ENCODE measurements around the gene MRPL40.

The MRPL40 gene

GRCh38 chr22:19432133-19432851 is at the start of gene MRPL40:
Gene MRPL40, plus strand, starts transcription at chr22:19432545. Its CDS starts 10 bp downstream, at chr22:19432555.
- TF ChIP-seq CTCF (IDR thresholded peaks at IDR 0.05) = no peak
- peak; percentile 92 for DNase-seq
- peak within 1 kb of the TSS; percentile 98 for H3K27ac Mint-ChIP-seq
- H3K27me3 Mint-ChIP-seq (ENCODE audit: low read depth, poor library complexity) = no peaks in the 10 kb centered on the region
- no peaks in the 10 kb centered on the region for H3K9me3 Mint-ChIP-seq
- peaks cover 44% of the 10 kb centered on the region for H3K4me1 Mint-ChIP-seq
- H3K4me3 Mint-ChIP-seq = peak within 1 kb of the TSS; percentile 93
- peaks cover 26% of the 10 kb centered on the region for H3K36me3 Mint-ChIP-seq (ENCODE audit: low read depth)

- Mint-ChIP-seq H3K36me3 (ENCODE audit: low read depth) (peaks cover 45% of the 10 kb centered on the region), H3K4me1 (no peaks in the 10 kb centered on the region), H3K27ac (no peak overlapping the region), H3K27me3 (ENCODE audit: low read depth, poor library complexity) (no peaks in the 10 kb centered on the region), H3K4me3 (no peak overlapping the region), H3K9me3 (no peaks in the 10 kb centered on the region)
- TF ChIP-seq CTCF (IDR thresholded peaks at IDR 0.05) = no peak
- DNase-seq = no peak
Measured at GRCh38 chr22:19383292-19383691, 49.1 kb upstream of the MRPL40 start.

GRCh38 chr22:19385221-19385906 is 47.0 kb upstream of the MRPL40 start:
- Mint-ChIP-seq H3K27me3 (ENCODE audit: low read depth, poor library complexity) (no peaks in the 10 kb centered on the region), H3K36me3 (ENCODE audit: low read depth) (peaks cover 58% of the 10 kb centered on the region), H3K4me1 (no peaks in the 10 kb centered on the region)

GRCh38 chr22:19386248-19386647 is 46.1 kb upstream of the MRPL40 start:
- no peak for DNase-seq
- H3K27me3 Mint-ChIP-seq (ENCODE audit: low read depth, poor library complexity) = no peaks in the 10 kb centered on the region
- no peaks in the 10 kb centered on the region for H3K9me3 Mint-ChIP-seq
- no peak overlapping the region for H3K4me3 Mint-ChIP-seq
- peaks cover 59% of the 10 kb centered on the region for H3K36me3 Mint-ChIP-seq (ENCODE audit: low read depth)
- no peak overlapping the region for H3K27ac Mint-ChIP-seq
- no peaks in the 10 kb centered on the region for H3K4me1 Mint-ChIP-seq
- TF ChIP-seq CTCF (IDR thresholded peaks at IDR 0.05) = no peak

More at GRCh38 chr22:19385221-19385906, 47.0 kb upstream of the MRPL40 start:
- no peak for DNase-seq
- H3K27ac Mint-ChIP-seq = no peak overlapping the region
- no peaks in the 10 kb centered on the region for H3K9me3 Mint-ChIP-seq
- no peak overlapping the region for H3K4me3 Mint-ChIP-seq
- TF ChIP-seq CTCF (IDR thresholded peaks at IDR 0.05) = no peak

GRCh38 chr22:19387038-19387437 is 45.3 kb upstream of the MRPL40 start:
- no peak overlapping the region for H3K27ac Mint-ChIP-seq
- no peaks in the 10 kb centered on the region for H3K4me1 Mint-ChIP-seq
- no peaks in the 10 kb centered on the region for H3K27me3 Mint-ChIP-seq (ENCODE audit: low read depth, poor library complexity)
- no peak for DNase-seq
- H3K9me3 Mint-ChIP-seq = no peaks in the 10 kb centered on the region
- H3K36me3 Mint-ChIP-seq (ENCODE audit: low read depth) = peaks cover 55% of the 10 kb centered on the region
- H3K4me3 Mint-ChIP-seq = no peak overlapping the region
- no peak for TF ChIP-seq CTCF (IDR thresholded peaks at IDR 0.05)

Data from nephron progenitor cell (in vitro differentiated cells).